Left renal pelvis (tissue), 4 donors: ENCODE measurements around the gene LFNG. TPM values are rescaled to one million over a fixed set of nuclear protein-coding genes. Genes with fewer than 3 reads are reported as not detected.
"Not testable (repeated sequence)": the region's sequence is repeated elsewhere in the genome, so short reads cannot be mapped to it uniquely, and the experiment has no call there.

ENCODE experiments used
- DNase-seq, 4 donors: peaks; one replicate each; pipeline ENCODE4 v3.0.0-alpha.2; 2013; ENCODE audit warnings: low read depth in 4 of 4, low spot score in 3 of 4
- polyA plus RNA-seq, 4 donors: library from polyadenylated mRNA; unstranded; fragments of 120-200 nt; gene quantifications; one replicate each; pipeline ENCODE4 v1.2.1, GENCODE V29; 2013; ENCODE audit not compliant: insufficient read length in 4 of 4

LFNG gene
- polyA plus RNA-seq, 4 donors = 10.7 to 34.9 (median 28.1) TPM

- no peak for DNase-seq
Measured at GRCh38 chr7:2527505-2528467, 8.2 kb downstream of the LFNG start.

- DNase-seq = no peak
Measured at GRCh38 chr7:2528481-2529095, 9.0 kb downstream of the LFNG start.

GRCh38 chr7:2529161-2530070 is 9.8 kb downstream of the LFNG start:
- no peak for DNase-seq

GRCh38 chr7:2530071-2530987 is 10.8 kb downstream of the LFNG start:
- no peak for DNase-seq

GRCh38 chr7:2530994-2531795 is 11.6 kb downstream of the LFNG start:
- not testable (repeated sequence) for DNase-seq

- not testable (repeated sequence) for DNase-seq
Measured at GRCh38 chr7:2531796-2532110, 12.2 kb downstream of the LFNG start.

GRCh38 chr7:2532199-2532772 is 12.7 kb downstream of the LFNG start:
- DNase-seq = not testable (repeated sequence)

- not testable (repeated sequence) for DNase-seq
Measured at GRCh38 chr7:2532816-2533215, 13.2 kb downstream of the LFNG start.

- DNase-seq = not testable (repeated sequence)
Measured at GRCh38 chr7:2533566-2533965, 14.0 kb downstream of the LFNG start.

- not testable (repeated sequence) for DNase-seq
Measured at GRCh38 chr7:2534214-2534613, 14.6 kb downstream of the LFNG start.

- not testable (repeated sequence) for DNase-seq
Measured at GRCh38 chr7:2535872-2536627, 16.5 kb downstream of the LFNG start.

- DNase-seq = no peak
Measured at GRCh38 chr7:2537981-2538851, 18.6 kb downstream of the LFNG start.

- no peak for DNase-seq
Measured at GRCh38 chr7:2539031-2539911, 19.7 kb downstream of the LFNG start.

GRCh38 chr7:2540133-2540532 is 20.6 kb downstream of the LFNG start:
- DNase-seq = no peak

GRCh38 chr7:2540641-2541051 is 21.1 kb downstream of the LFNG start:
- no peak for DNase-seq
